ENCODE results near the gene ZDHHC17. TPM values are rescaled to one million over a fixed set of nuclear protein-coding genes. Genes with fewer than 3 reads are reported as not detected.

The ZDHHC17 gene
- total and polyA plus RNA-seq, 4 donors: 12.0 to 139 (median 21.8) TPM

DNA sequence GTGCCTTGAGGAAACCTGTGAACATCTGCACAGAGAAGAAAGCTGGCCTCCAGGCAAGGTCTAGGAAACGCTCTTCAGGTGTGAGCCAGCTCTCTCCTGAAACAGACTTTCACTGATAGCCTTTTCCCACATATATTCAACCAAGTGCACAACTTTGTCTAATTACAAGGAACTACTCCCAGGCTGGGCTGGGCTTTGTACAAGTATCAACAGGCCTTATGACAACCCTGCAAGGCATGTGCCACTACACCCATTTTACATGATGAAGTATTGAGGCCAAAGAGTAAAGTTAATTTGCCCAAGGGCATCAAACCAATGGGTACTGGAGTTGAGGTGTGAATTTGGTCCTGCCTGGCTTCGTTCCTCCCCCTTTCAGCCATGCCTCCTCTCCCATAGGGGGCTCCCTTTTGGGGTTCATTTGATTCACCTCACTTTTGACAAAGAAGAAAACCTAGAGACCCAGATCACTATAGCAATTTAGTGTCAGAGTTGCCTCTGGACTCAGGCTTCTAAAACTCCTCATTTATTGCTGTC is 112.8 kb downstream of the ZDHHC17 start:
- Histone ChIP-seq H3K27me3 (ENCODE audit: control insufficient read depth in 3 of 3, insufficient read depth in 3 of 3, low read length in 2 of 3) (peaks cover 0 to 4% (median 0%) of the 10 kb centered on the region in 3 donors), H3K4me3 (no peak overlapping the region), H3K4me1 (ENCODE audit: control insufficient read depth in 5 of 5, insufficient read depth in 5 of 5, low read length in 5 of 5) (peaks cover 0 to 29% (median 9%) of the 10 kb centered on the region in 5 donors), H3K27ac (ENCODE audit: low read depth in 1 of 2, low read length in 1 of 2) (no peak overlapping the region), H3K9ac (ENCODE audit: insufficient read depth in 1 of 2, low read length in 2 of 2) (no peak overlapping the region), H3K9me3 (ENCODE audit: control insufficient read depth in 4 of 4, insufficient read depth in 3 of 4, low read length in 3 of 4) (no peaks in the 10 kb centered on the region), H3K36me3 (ENCODE audit: control insufficient read depth in 4 of 4, insufficient read depth in 4 of 4, low read length in 4 of 4) (no peaks in the 10 kb centered on the region)
- ATAC-seq (ENCODE audit: insufficient read depth, low FRiP score) (no peak), DNase-seq (no peak)
- TF ChIP-seq, protein P1, sequence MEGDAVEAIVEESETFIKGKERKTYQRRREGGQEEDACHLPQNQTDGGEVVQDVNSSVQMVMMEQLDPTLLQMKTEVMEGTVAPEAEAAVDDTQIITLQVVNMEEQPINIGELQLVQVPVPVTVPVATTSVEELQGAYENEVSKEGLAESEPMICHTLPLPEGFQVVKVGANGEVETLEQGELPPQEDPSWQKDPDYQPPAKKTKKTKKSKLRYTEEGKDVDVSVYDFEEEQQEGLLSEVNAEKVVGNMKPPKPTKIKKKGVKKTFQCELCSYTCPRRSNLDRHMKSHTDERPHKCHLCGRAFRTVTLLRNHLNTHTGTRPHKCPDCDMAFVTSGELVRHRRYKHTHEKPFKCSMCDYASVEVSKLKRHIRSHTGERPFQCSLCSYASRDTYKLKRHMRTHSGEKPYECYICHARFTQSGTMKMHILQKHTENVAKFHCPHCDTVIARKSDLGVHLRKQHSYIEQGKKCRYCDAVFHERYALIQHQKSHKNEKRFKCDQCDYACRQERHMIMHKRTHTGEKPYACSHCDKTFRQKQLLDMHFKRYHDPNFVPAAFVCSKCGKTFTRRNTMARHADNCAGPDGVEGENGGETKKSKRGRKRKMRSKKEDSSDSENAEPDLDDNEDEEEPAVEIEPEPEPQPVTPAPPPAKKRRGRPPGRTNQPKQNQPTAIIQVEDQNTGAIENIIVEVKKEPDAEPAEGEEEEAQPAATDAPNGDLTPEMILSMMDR (IDR thresholded peaks at IDR 0.05; ENCODE audit: control extremely low read depth, extremely low read depth): no peak
- 96 to 97% methylated on average over 2 of the region's 2 CpGs for WGBS, 2 donors

DNA sequence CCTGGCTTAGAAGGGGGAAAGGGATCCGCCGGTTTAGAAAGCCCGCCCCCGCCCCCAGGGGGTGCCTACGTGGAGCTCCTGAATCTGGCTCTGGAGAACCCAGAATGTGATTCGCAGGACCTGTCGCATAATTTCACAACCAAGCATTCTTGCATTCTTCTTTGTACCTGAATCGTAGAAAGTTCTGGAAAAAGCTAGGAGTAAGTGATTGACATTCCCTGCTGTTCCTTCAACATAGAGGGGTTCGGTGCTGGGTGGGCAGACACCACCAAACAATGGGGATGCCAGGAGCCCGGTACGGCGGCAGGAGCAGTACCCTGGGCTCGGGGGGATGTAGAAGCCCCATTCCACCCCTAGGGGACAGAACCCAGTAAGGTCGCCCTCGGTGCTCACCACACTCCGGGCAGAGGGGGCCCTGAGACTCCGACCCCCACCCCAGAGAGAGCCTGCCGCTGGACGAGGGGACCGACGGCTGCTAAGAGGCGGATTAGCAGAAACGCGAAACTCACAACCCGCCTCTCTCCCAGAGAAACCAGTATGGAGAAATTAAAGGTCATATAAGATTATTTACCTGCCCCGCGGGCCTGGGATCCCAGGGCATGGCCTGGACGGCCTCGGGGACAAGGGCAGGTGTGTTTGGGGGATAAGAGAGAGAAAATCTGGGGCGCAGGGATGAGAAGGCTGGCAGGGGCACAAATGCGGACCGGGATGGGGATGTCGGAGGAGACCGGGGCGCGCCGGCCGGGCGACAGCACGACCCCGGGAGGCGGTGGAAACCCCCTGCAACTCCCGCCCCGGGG is 114.4 kb downstream of the ZDHHC17 start:
- Histone ChIP-seq H3K27ac (ENCODE audit: low read depth in 1 of 2, low read length in 1 of 2) (peak overlapping the region; percentile 41 to 83), H3K4me3 (peak overlapping the region; percentile 74), H3K36me3 (ENCODE audit: control insufficient read depth in 4 of 4, insufficient read depth in 4 of 4, low read length in 4 of 4) (no peaks in the 10 kb centered on the region), H3K9me3 (ENCODE audit: control insufficient read depth in 4 of 4, insufficient read depth in 3 of 4, low read length in 3 of 4) (no peaks in the 10 kb centered on the region), H3K27me3 (ENCODE audit: control insufficient read depth in 3 of 3, insufficient read depth in 3 of 3, low read length in 2 of 3) (peaks cover 0 to 4% (median 0%) of the 10 kb centered on the region in 3 donors), H3K4me1 (ENCODE audit: control insufficient read depth in 5 of 5, insufficient read depth in 5 of 5, low read length in 5 of 5) (peaks cover 0 to 36% (median 9%) of the 10 kb centered on the region in 5 donors), H3K9ac (ENCODE audit: insufficient read depth in 1 of 2, low read length in 2 of 2) (no peak overlapping the region)
- TF ChIP-seq, protein P1 (IDR thresholded peaks at IDR 0.05; ENCODE audit: control extremely low read depth, extremely low read depth): no peak
- WGBS, 2 donors: 1% methylated on average over 44 of the region's 44 CpGs
- peak; percentile 33 to 40 (median 40) for DNase-seq
- peak; percentile 1 for ATAC-seq (ENCODE audit: insufficient read depth, low FRiP score)

DNA sequence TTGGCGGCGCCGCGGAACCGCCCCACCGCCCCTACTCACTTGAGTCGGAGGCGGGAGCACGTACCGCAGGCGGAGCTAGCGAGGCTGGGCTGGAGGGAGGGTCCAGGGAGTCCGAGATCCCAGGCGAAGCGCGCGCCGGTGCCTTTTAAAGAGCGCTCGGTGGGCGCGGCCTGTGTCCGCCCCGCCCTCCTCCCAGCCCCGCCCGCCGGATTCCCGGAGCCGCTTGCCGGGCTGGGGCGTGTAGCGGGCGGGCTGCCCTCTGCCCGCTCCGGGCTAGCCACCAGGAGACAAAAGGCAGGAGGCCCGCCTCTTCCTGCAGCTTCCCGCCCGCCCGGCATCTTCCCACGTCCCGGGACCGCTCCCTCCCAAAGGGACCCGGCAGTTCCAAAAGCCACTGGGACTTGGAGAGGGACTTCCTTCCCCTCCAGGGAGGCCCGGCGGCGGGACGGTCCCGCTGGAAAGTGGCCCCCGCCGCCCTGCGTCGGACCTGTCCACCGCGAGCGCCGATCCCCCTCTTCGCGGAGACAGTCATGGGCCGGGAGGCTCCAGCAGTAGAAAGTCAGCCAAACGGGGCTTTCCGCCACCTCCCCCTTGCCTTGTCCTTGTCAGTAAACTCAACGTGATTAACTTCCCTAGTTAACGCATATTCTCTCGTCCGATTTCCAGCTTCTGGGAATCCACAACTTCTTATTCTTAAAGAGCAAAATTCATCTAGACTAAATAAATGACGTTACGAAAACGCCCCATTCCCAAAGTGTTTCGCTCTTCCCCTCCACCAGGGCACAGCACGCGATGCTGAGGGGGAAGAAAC is 115.2 kb downstream of the ZDHHC17 start, which contains the start of gene CSRP2:
CSRP2 (minus strand) TSS at position 121 of the 811 bp plus-strand sequence. CDS start 12,759 bp downstream, outside the sequence.
- Histone ChIP-seq H3K36me3 (ENCODE audit: control insufficient read depth in 4 of 4, insufficient read depth in 4 of 4, low read length in 4 of 4) (no peaks in the 10 kb centered on the region), H3K9me3 (ENCODE audit: control insufficient read depth in 4 of 4, insufficient read depth in 3 of 4, low read length in 3 of 4) (peaks cover 0 to 6% (median 0%) of the 10 kb centered on the region in 4 donors), H3K4me3 (peak within 1 kb of the TSS; percentile 74), H3K9ac (ENCODE audit: insufficient read depth in 1 of 2, low read length in 2 of 2) (peak within 1 kb of the TSS in 1 of 2 donors; percentile 40), H3K27ac (ENCODE audit: low read depth in 1 of 2, low read length in 1 of 2) (peak within 1 kb of the TSS; percentile 89 to 96), H3K4me1 (ENCODE audit: control insufficient read depth in 5 of 5, insufficient read depth in 5 of 5, low read length in 5 of 5) (peaks cover 0 to 36% (median 9%) of the 10 kb centered on the region in 5 donors), H3K27me3 (ENCODE audit: control insufficient read depth in 3 of 3, insufficient read depth in 3 of 3, low read length in 2 of 3) (peaks cover 0 to 4% (median 0%) of the 10 kb centered on the region in 3 donors)
- 1% methylated on average over 51 to 71 of the region's 71 CpGs for WGBS, 2 donors
- peak; percentile 85 to 89 (median 88) for DNase-seq
- peak; percentile 97 for ATAC-seq (ENCODE audit: insufficient read depth, low FRiP score)
- TF ChIP-seq, protein P1 (IDR thresholded peaks at IDR 0.05; ENCODE audit: control extremely low read depth, extremely low read depth): no peak

Measured in lung (tissue), 12 donors.